PC-3 (cell line): Measurements from ENCODE around the gene PLAA.

Experiments
- EZH2 ChIP-seq: fragments of 300-600 bp; sonication (generic); IDR thresholded peaks from one replicate; pipeline ENCODE4 v1.6.1; 2017; ENCODE audit warnings: antibody characterized with exemption, mild to moderate bottlenecking, low read length; ENCODE audit not compliant: unreplicated experiment
- TF ChIP-seq, protein P1 (sequence below): fragments of 300-600 bp; sonication (generic); conservative IDR thresholded peaks from 2 replicates; pipeline ENCODE4 v1.5.1; 2017; ENCODE audit warnings: antibody characterized with exemption, low read depth, mild to moderate bottlenecking, low read length

- no peak for TF ChIP-seq EZH2
- TF ChIP-seq, protein P1, sequence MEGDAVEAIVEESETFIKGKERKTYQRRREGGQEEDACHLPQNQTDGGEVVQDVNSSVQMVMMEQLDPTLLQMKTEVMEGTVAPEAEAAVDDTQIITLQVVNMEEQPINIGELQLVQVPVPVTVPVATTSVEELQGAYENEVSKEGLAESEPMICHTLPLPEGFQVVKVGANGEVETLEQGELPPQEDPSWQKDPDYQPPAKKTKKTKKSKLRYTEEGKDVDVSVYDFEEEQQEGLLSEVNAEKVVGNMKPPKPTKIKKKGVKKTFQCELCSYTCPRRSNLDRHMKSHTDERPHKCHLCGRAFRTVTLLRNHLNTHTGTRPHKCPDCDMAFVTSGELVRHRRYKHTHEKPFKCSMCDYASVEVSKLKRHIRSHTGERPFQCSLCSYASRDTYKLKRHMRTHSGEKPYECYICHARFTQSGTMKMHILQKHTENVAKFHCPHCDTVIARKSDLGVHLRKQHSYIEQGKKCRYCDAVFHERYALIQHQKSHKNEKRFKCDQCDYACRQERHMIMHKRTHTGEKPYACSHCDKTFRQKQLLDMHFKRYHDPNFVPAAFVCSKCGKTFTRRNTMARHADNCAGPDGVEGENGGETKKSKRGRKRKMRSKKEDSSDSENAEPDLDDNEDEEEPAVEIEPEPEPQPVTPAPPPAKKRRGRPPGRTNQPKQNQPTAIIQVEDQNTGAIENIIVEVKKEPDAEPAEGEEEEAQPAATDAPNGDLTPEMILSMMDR, result no peak
Measured at GRCh38 chr9:26954050-26954508, 7.0 kb upstream of the PLAA start.
